Tibial nerve (tissue), 4 donors: ENCODE results near the gene GATA5. TPM values are rescaled to one million over a fixed set of nuclear protein-coding genes. Genes with fewer than 3 reads are reported as not detected.

Source experiments
- DNase-seq, 2 donors: peaks; one replicate each; pipeline ENCODE4 v3.0.0-alpha.2; 2019; ENCODE audit warnings: low spot score in 2 of 2
- H3K27ac ChIP-seq, 4 donors: fragments of 200-600 bp; sonication (generic) in 3 of 4; one replicate each; pipeline ENCODE4 v1.5.1; 2017 to 2019; ENCODE audit warnings: mild to moderate bottlenecking in 1 of 4
- H3K27me3 ChIP-seq, 2 donors: fragments of 200-600 bp; sonication (generic) in 1 of 2; one replicate each; pipeline versions ENCODE4 v1.5.1 to v1.6.0; 2017 to 2019
- H3K36me3 ChIP-seq, 3 donors: fragments of 200-600 bp; sonication (generic); one replicate each; pipeline ENCODE4 v1.5.1; 2018 to 2019
- H3K4me1 ChIP-seq, 4 donors: fragments of 200-600 bp; sonication (generic) in 3 of 4; one replicate each; pipeline ENCODE4 v1.5.1; 2017 to 2019
- H3K4me3 ChIP-seq, 4 donors: fragments of 200-600 bp; sonication (generic) in 3 of 4; one replicate each; pipeline ENCODE4 v1.5.1; 2017 to 2019; ENCODE audit warnings: mild to moderate bottlenecking in 1 of 4, moderate library complexity in 1 of 4
- H3K9me3 ChIP-seq, 4 donors: fragments of 200-600 bp; sonication (generic) in 3 of 4; one replicate each; pipeline ENCODE4 v1.5.1; 2017 to 2019
- EP300 ChIP-seq, 2 donors: sonication (generic); formaldehyde crosslinking; IDR thresholded peaks; one replicate each; pipeline ENCODE4 v1.6.1; 2017; ENCODE audit warnings: antibody characterized with exemption in 2 of 2, mild to moderate bottlenecking in 1 of 2
- POLR2A ChIP-seq, 2 donors: fragments of 450-650 bp; IDR thresholded peaks; one replicate each; pipeline ENCODE4 v1.6.1; 2017; ENCODE audit warnings: antibody characterized with exemption in 2 of 2, mild to moderate bottlenecking in 2 of 2, moderate library complexity in 2 of 2
- WGBS, 2 donors: methylation state at CpG; one replicate each; pipeline ENCODE4 v1.1.5; 2018; 5-methylcytosine and 5-hydroxymethylcytosine counted together
- total RNA-seq, 4 donors: library from RNA; depleted of rRNA; stranded (reverse); fragments of >200 nt; gene quantifications; one replicate each; pipeline ENCODE4 v1.1.0, GENCODE V29; 2016
- TF ChIP-seq, protein P1 (sequence below), 5 experiments: fragments of 200-600 bp in 3 of 5; fragments of 450-650 bp in 2 of 5; sonication (generic) in 3 of 5; IDR thresholded peaks; one replicate each; pipeline ENCODE4 v1.5.1; 2016 to 2019; ENCODE audit warnings: antibody characterized with exemption in 5 of 5, mild to moderate bottlenecking in 3 of 5, moderate library complexity in 2 of 5

The GATA5 gene
- total RNA-seq, 4 donors from 2014 or later: 0.20 TPM; not detected in 3

DNA sequence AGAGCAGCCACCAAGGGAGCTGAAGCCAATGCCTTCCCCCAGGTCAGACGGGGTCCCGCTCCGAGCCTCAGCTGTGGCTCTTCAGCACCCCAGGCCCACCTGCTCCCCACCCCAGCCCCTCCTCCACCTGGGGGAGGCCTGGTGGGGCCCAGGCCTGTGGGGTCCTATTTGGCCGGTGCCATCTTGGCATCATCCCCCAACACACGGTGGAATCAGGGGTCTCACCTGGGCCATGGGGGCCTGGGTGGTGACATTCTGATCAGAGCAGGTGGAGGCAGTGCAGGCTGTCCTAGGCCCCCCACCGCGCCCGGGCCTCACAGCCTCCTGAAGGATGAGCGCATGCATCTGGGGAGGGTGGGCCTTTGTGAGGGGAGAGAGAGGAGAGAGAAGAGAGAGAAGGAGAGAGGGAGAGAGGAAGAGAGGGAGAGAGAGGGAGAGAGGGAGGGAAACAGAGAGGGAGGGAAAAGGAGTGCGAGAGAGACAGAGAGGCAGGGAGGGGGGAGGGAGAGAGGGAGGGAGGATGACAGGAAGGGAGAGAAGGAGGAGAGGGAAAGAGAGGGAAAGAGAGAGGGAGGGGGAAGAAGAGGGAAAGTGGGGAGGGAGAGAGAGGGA, 24.5 kb downstream of the GATA5 start:
- Histone ChIP-seq H3K9me3 (no peaks in the 10 kb centered on the region), H3K4me3 (no peak overlapping the region), H3K36me3 (no peaks in the 10 kb centered on the region), H3K27ac (no peak overlapping the region), H3K27me3 (peaks cover 0 to 81% of the 10 kb centered on the region in 2 donors), H3K4me1 (no peaks in the 10 kb centered on the region)
- 62 to 72% methylated on average over 7 of the region's 10 CpGs for WGBS, 2 donors
- no peak for TF ChIP-seq EP300 (IDR thresholded peaks at IDR 0.05)
- DNase-seq: no peak

DNA sequence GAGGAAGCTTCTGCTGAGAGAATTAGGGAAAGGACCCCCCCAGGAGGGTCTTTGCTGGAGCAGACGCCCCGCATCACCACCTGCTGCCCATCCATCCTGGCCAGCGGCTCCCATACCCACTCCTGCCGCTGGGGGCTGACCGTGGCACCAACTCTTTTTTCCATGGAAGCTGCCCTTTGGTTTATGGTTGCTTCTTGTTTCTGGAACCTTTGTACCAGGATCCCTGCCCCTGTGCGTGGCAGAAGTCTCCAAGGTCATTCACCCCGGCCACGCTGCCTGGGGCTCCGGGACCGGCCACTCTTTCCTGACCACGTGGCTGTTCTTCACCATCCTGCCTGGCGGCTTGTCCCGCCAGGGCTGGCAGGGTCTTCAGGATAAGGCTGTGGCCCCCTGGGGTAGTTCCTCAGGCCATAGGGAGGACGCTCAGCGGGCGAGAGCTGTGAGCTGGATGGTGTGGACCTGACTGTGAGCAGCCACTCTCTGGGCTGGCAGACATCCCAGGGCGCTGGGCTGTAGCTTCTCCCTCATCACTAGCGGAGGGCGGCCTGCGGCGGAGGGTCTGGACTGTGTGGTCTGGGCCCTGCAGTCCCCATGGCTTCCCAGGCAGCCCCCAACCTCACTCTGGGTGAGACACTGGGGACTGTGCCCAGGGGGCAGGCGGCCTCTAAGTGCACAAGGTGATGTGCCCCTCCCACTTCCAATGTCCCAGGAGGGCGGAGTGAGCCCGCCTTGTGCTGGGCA, 25.7 kb downstream of the GATA5 start:
- no peak overlapping the region for H3K27ac ChIP-seq
- no peak overlapping the region for H3K4me3 ChIP-seq
- TF ChIP-seq, protein P1, sequence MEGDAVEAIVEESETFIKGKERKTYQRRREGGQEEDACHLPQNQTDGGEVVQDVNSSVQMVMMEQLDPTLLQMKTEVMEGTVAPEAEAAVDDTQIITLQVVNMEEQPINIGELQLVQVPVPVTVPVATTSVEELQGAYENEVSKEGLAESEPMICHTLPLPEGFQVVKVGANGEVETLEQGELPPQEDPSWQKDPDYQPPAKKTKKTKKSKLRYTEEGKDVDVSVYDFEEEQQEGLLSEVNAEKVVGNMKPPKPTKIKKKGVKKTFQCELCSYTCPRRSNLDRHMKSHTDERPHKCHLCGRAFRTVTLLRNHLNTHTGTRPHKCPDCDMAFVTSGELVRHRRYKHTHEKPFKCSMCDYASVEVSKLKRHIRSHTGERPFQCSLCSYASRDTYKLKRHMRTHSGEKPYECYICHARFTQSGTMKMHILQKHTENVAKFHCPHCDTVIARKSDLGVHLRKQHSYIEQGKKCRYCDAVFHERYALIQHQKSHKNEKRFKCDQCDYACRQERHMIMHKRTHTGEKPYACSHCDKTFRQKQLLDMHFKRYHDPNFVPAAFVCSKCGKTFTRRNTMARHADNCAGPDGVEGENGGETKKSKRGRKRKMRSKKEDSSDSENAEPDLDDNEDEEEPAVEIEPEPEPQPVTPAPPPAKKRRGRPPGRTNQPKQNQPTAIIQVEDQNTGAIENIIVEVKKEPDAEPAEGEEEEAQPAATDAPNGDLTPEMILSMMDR (IDR thresholded peaks at IDR 0.05): no peak
- TF ChIP-seq POLR2A (IDR thresholded peaks at IDR 0.05) (no peak), EP300 (IDR thresholded peaks at IDR 0.05) (no peak)
- no peak for DNase-seq
- H3K9me3 ChIP-seq: no peaks in the 10 kb centered on the region
- 69 to 74% methylated on average over 17 to 24 of the region's 24 CpGs for WGBS, 2 donors
- H3K27me3 ChIP-seq: peaks cover 0 to 76% of the 10 kb centered on the region in 2 donors
- no peaks in the 10 kb centered on the region for H3K4me1 ChIP-seq
- H3K36me3 ChIP-seq: no peaks in the 10 kb centered on the region

- no peak for DNase-seq
- Histone ChIP-seq H3K36me3 (no peaks in the 10 kb centered on the region), H3K27me3 (peaks cover 0 to 80% of the 10 kb centered on the region in 2 donors), H3K27ac (no peak overlapping the region), H3K4me1 (no peaks in the 10 kb centered on the region), H3K9me3 (no peaks in the 10 kb centered on the region), H3K4me3 (no peak overlapping the region)
- WGBS, 2 donors: 26 to 42% methylated on average over 12 to 14 of the region's 14 CpGs
- TF ChIP-seq, protein P1 (IDR thresholded peaks at IDR 0.05): no peak
- TF ChIP-seq EP300 (IDR thresholded peaks at IDR 0.05) (no peak), POLR2A (IDR thresholded peaks at IDR 0.05) (no peak)
Measured at GRCh38 chr20:62448788-62449187, 27.0 kb downstream of the GATA5 start.

GRCh38 chr20:62448038-62448437, 27.8 kb downstream of the GATA5 start:
- DNase-seq: no peak
- no peak overlapping the region for H3K27ac ChIP-seq
- H3K4me3 ChIP-seq: no peak overlapping the region
- 79 to 82% methylated on average over 10 of the region's 10 CpGs for WGBS, 2 donors
- H3K9me3 ChIP-seq: no peaks in the 10 kb centered on the region
- H3K36me3 ChIP-seq: no peaks in the 10 kb centered on the region
- H3K27me3 ChIP-seq: peaks cover 0 to 73% of the 10 kb centered on the region in 2 donors
- H3K4me1 ChIP-seq: no peaks in the 10 kb centered on the region
- TF ChIP-seq EP300 (IDR thresholded peaks at IDR 0.05): no peak
- no peak for TF ChIP-seq POLR2A (IDR thresholded peaks at IDR 0.05)
- TF ChIP-seq, protein P1 (IDR thresholded peaks at IDR 0.05): no peak

GRCh38 chr20:62446888-62447869, 28.6 kb downstream of the GATA5 start:
- H3K36me3 ChIP-seq: no peaks in the 10 kb centered on the region
- DNase-seq: no peak
- H3K9me3 ChIP-seq: no peaks in the 10 kb centered on the region
- no peaks in the 10 kb centered on the region for H3K4me1 ChIP-seq
- peaks cover 0 to 65% of the 10 kb centered on the region in 2 donors for H3K27me3 ChIP-seq
- TF ChIP-seq POLR2A (IDR thresholded peaks at IDR 0.05): no peak
- TF ChIP-seq, protein P1 (IDR thresholded peaks at IDR 0.05): no peak
- TF ChIP-seq EP300 (IDR thresholded peaks at IDR 0.05): no peak
- WGBS, 2 donors: 88% methylated on average over 43 to 44 of the region's 44 CpGs
- no peak overlapping the region for H3K4me3 ChIP-seq
- no peak overlapping the region for H3K27ac ChIP-seq
